Activated CD4-positive, alpha-beta T cell treated with anti-CD3 and anti-CD28 coated beads, Interleukin-2, amount 10 ng/mL, durations not matched to agents 24 days and 14 days (primary cell): ENCODE results near the gene WNT10A. TPM values are rescaled to one million over a fixed set of nuclear protein-coding genes. Genes with fewer than 3 reads are reported as not detected.
A peak's percentile ranks its signal among the peaks of the same experiment; 100 is the strongest.

Source experiments
- DNase-seq: peaks from one replicate; pipeline ENCODE4 v3.0.0; 2022
- H3K27ac Mint-ChIP-seq: one replicate; pipeline ENCODE4 v1.8.0; 2022; ENCODE audit warnings: mild to moderate bottlenecking, mixed read lengths
- H3K27me3 Mint-ChIP-seq: one replicate; pipeline ENCODE4 v1.8.0; 2022; ENCODE audit warnings: mixed read lengths
- H3K36me3 Mint-ChIP-seq: one replicate; pipeline ENCODE4 v1.8.0; 2022; ENCODE audit warnings: low read depth, mild to moderate bottlenecking, mixed read lengths
- H3K4me1 Mint-ChIP-seq: one replicate; pipeline ENCODE4 v1.8.0; 2021; ENCODE audit warnings: mixed read lengths
- H3K4me3 Mint-ChIP-seq: one replicate; pipeline ENCODE4 v1.8.0; 2022; ENCODE audit warnings: mild to moderate bottlenecking, moderate library complexity, mixed read lengths
- H3K9me3 Mint-ChIP-seq: one replicate; pipeline ENCODE4 v1.8.0; 2021; ENCODE audit warnings: mixed read lengths
- intact Hi-C: fragments of 100-400 bp; cut with micrococcal nuclease; formaldehyde crosslinking; loops from one replicate; pipeline ENCODE4 v1.15.1; 2023
- total RNA-seq: library from RNA; stranded (reverse); gene quantifications from 2 replicates; pipeline ENCODE4 v1.2.3, GENCODE V29; 2022

Gene WNT10A
- total RNA-seq, 1 donor from 2014 or later, result 0.12 TPM

DNA sequence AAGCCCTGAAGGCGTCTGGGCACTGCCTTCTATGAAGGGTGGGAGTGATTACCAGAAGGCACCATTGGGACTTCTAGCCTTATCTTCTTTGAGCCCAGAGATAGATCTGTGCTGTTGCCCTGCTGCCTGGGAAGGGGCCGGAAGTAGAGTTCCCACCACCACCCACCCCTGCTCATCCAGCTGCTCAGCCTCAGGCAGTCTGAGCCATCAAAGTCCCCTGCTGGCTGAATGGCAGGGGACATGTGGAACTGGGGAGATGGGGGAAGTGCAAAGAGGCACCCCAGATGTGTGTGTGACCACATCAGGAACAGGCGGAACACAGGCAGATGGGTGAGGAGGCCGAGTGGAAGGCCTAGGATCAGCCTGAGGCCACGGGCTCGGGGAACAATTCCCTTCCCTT is 3.3 kb upstream of the WNT10A start:
- no peaks in the 10 kb centered on the region for H3K36me3 Mint-ChIP-seq
- intact Hi-C loops, result loop anchor here (2.0 kb wide), 1 partner anchor 25 kb away; no protein-coding TSS in a partner anchor
- no peak overlapping the region for H3K4me3 Mint-ChIP-seq
- H3K9me3 Mint-ChIP-seq, result no peaks in the 10 kb centered on the region
- no peak for DNase-seq
- no peak overlapping the region for H3K27ac Mint-ChIP-seq
- peaks cover 27% of the 10 kb centered on the region for H3K4me1 Mint-ChIP-seq
- H3K27me3 Mint-ChIP-seq, result peaks cover 70% of the 10 kb centered on the region

DNA sequence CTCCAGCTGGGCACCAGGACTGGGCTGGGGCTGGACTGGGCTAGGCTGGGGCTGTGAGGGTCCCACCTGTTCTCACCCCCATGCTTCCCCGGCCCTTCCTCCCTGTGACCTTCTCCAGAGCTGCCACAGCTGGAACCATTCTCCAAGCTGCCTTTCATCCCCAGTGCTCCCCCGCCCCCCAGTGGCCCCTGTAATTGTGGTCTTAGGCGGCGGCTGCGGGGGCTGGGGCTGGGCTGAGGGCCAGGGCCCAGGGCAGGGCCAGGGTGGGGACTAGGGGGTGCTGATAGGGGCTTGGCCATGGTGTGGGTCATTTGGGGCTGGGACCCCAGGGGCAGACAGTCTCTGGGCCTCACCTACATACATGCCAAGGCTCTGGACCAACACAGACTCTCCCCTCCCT is 2.8 kb upstream of the WNT10A start:
- H3K4me1 Mint-ChIP-seq, result peaks cover 31% of the 10 kb centered on the region
- H3K27ac Mint-ChIP-seq, result no peak overlapping the region
- intact Hi-C loops, result loop anchor here (2.0 kb wide), 1 partner anchor 25 kb away; no protein-coding TSS in a partner anchor
- peaks cover 70% of the 10 kb centered on the region for H3K27me3 Mint-ChIP-seq
- DNase-seq, result no peak
- H3K36me3 Mint-ChIP-seq, result no peaks in the 10 kb centered on the region
- H3K4me3 Mint-ChIP-seq, result no peak overlapping the region
- H3K9me3 Mint-ChIP-seq, result no peaks in the 10 kb centered on the region

DNA sequence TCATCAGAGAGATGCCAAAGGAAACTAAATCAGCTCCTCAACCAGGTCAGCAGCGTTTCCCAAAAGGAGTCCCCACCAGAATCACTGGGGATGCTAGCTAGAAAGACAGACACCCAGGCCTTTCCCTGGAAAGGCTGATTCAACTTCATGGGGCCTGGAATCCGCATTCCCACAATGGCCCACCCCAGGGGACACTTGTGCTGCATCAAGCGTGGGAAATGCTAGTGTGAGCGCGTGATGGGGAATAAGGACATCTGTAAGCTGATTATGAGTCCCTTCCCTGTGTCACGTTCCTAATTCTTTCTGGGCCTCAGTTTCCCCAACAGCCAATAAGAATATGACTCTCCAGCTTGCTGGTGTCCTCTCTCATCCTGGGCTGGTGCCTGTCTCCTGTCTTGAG is 2.2 kb upstream of the WNT10A start:
- Mint-ChIP-seq H3K9me3 (no peaks in the 10 kb centered on the region), H3K4me1 (peaks cover 32% of the 10 kb centered on the region), H3K27me3 (peaks cover 69% of the 10 kb centered on the region), H3K36me3 (no peaks in the 10 kb centered on the region), H3K27ac (no peak overlapping the region), H3K4me3 (no peak overlapping the region)
- intact Hi-C loops, result no loop called here
- DNase-seq, result no peak

DNA sequence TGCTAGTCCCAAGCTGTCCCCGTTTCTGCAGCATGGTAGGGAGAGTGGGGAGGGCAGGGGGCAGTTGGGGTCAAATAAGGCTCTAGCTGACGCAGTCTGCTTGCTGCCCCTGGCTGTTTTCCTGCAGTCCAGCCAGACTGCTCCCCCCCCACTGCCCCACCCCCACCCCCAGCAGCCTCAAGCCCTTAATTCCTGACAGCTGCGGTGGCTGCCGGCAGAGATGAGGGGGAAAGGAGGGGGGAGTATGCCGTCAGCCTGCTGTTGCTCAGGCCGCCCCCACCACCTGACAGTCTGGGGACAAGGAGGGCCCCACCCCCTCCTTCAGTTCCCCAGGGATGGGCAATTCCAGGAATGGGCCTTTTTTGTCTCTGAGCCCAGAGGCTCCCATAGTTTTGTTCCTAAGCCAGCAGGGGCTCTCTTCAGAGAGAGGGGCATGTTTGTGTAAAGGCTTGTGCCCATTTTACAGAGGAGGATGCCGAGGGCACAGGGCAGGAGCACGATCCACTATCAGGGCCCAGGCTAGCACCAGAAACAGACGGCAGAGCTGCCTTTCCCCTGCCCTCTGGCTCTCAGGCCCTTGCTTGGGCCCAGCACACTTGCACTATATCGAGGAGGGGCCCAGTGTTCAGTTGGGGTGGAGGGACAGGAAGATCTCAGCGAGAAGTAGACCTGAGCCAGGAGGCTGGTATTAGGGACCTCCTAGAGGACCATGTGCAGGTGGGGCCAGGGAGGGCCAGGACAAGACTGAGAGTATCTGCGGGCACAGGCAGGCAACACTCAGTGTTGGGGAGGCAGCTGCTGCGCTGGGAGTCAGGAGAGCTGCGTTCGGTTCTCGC is 1.5 kb upstream of the WNT10A start:
- no peak for DNase-seq
- Mint-ChIP-seq H3K4me1 (peaks cover 32% of the 10 kb centered on the region), H3K4me3 (peak overlapping the region; percentile 83), H3K9me3 (no peaks in the 10 kb centered on the region), H3K36me3 (no peaks in the 10 kb centered on the region), H3K27me3 (peaks cover 71% of the 10 kb centered on the region), H3K27ac (no peak overlapping the region)
- intact Hi-C loops, result no loop called here

DNA sequence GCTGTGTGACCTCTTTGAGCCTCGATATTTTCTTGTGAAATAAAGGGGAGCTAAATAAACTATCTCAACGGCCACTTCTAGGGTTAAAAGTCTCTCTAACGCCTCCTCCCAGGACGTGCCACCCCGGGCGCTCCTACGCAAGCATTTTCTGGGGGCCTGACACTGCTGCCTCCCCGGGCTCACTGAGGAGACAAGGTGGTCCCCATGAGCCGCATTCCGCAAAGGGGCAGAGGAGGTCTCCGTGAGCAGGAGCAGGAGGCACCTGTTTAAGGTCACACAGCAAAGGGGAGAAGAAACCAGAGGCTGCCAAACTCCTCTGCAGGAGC is 913 bp upstream of the WNT10A start:
- intact Hi-C loops, result no loop called here
- Mint-ChIP-seq H3K4me1 (peaks cover 36% of the 10 kb centered on the region), H3K36me3 (no peaks in the 10 kb centered on the region), H3K27me3 (peaks cover 71% of the 10 kb centered on the region), H3K9me3 (no peaks in the 10 kb centered on the region), H3K4me3 (peak overlapping the region; percentile 83), H3K27ac (no peak overlapping the region)
- no peak for DNase-seq

DNA sequence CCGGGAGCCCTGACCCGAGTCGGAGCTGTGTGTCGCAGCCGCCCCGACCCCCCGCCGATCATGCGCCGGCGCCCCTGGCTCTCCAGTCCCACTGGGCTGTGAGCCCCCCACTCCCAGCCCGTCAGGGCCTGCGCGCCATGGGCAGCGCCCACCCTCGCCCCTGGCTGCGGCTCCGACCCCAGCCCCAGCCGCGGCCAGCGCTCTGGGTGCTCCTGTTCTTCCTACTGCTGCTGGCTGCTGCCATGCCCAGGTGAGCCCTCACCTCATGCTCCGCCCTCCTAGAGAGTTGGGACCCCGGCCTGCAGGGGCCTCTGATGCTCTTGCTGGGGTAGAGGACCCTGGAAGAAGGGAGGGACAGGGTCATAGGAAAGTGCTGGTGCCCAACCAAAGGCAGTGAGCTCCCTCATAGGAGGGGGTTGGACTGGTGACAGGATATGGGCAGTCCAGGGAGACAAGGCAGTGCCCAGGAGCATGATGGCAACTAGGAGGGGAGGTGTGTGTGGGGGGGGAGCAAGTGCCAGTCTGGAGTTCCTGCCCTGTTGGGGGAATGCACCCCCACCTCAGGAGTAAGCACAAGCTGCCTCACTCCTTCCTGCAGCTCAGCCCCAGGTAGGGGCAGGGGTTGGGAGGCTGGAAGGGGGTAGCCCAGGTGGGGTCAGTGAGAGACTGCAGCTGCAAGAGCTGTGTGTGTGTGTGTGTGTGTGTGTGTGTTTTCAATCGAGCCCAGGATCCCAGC is 375 bp downstream of the WNT10A start:
- Mint-ChIP-seq H3K36me3 (no peaks in the 10 kb centered on the region), H3K4me3 (peak overlapping the region; percentile 63), H3K27ac (peak overlapping the region; percentile 40), H3K9me3 (no peaks in the 10 kb centered on the region), H3K4me1 (peaks cover 37% of the 10 kb centered on the region), H3K27me3 (peaks cover 74% of the 10 kb centered on the region)
- intact Hi-C loops, result no loop called here
- no peak for DNase-seq

GRCh38 chr2:218881744-218882460 is 1.2 kb downstream of the WNT10A start:
- H3K9me3 Mint-ChIP-seq, result no peaks in the 10 kb centered on the region
- H3K4me3 Mint-ChIP-seq, result no peak overlapping the region
- intact Hi-C loops, result no loop called here
- peaks cover 72% of the 10 kb centered on the region for H3K27me3 Mint-ChIP-seq
- H3K27ac Mint-ChIP-seq, result no peak overlapping the region
- H3K36me3 Mint-ChIP-seq, result no peaks in the 10 kb centered on the region
- DNase-seq, result no peak
- H3K4me1 Mint-ChIP-seq, result peaks cover 37% of the 10 kb centered on the region

DNA sequence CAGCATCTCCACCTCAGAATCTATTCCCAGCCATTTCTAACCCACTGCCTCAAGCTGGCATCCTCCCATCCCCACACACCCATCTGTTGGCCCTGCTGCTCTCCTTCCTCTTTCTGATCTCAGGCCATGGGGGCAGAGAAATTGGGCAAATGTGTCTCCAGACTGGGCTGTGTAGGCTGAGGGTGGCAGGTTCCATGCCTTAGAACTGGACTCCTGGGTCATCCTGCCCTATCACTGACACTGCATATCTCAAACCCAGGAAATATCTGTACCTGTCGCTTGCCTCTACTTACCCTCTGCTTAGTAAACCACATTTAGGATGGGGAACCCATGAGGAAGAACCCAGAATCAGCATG is 1.8 kb downstream of the WNT10A start:
- Mint-ChIP-seq H3K4me1 (peaks cover 35% of the 10 kb centered on the region), H3K4me3 (no peak overlapping the region), H3K27ac (peak overlapping the region; percentile 48), H3K9me3 (no peaks in the 10 kb centered on the region), H3K36me3 (no peaks in the 10 kb centered on the region), H3K27me3 (peaks cover 72% of the 10 kb centered on the region)
- intact Hi-C loops, result no loop called here
- DNase-seq, result no peak

DNA sequence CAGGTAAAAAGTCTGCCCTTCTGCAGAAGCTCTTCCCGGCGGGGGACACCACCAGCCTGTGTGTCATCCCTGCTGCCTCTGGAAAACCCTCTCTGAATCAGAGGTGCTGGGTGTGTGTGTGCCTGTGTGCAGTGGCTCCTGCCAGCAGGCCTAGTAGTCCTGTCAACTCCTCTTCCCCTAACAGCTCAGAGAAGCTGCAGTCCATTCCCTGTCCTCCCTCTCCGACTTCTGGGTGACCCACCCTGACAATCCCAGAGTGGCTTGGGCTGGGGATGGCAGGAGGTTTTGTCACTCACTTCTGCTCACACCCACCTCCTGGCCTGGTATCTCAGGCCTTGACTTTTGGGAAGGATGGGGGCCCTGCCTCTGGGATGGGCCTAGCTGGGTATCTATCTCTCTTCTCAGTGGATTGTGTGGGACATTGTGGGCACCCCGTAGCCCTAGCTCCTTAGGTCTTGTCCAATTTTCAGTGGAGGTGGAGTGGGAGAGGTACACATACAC is 2.3 kb downstream of the WNT10A start:
- Mint-ChIP-seq H3K4me3 (no peak overlapping the region), H3K4me1 (peaks cover 36% of the 10 kb centered on the region), H3K27ac (no peak overlapping the region), H3K36me3 (no peaks in the 10 kb centered on the region), H3K9me3 (no peaks in the 10 kb centered on the region), H3K27me3 (peaks cover 75% of the 10 kb centered on the region)
- intact Hi-C loops, result no loop called here
- DNase-seq, result no peak

- Mint-ChIP-seq H3K36me3 (no peaks in the 10 kb centered on the region), H3K4me1 (peaks cover 37% of the 10 kb centered on the region), H3K27me3 (peaks cover 73% of the 10 kb centered on the region), H3K4me3 (no peak overlapping the region), H3K9me3 (no peaks in the 10 kb centered on the region), H3K27ac (no peak overlapping the region)
- intact Hi-C loops, result no loop called here
- DNase-seq, result no peak
Observed at GRCh38 chr2:218883491-218884490, 3.1 kb downstream of the WNT10A start.

DNA sequence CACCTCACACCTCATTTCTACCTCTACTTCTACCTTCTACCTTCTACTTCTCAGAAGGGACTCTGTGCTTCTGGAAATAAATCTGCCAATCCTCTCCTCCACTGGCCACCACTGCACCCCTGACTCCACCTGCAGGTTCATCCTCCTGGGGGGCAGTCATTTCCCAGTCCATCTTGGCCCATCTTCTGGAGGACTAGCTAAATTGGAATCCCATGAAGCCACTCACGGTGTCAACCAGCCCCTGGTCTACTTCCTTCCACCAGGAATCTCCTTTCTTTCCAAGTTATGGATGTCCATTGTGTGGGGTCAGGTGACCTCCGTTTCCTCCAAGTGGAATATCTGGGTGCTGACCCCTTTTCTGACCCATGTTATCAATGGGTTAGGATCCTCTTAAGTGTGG is 3.9 kb downstream of the WNT10A start:
- DNase-seq, result no peak
- intact Hi-C loops, result no loop called here
- no peaks in the 10 kb centered on the region for H3K9me3 Mint-ChIP-seq
- no peak overlapping the region for H3K27ac Mint-ChIP-seq
- H3K36me3 Mint-ChIP-seq, result no peaks in the 10 kb centered on the region
- H3K4me3 Mint-ChIP-seq, result peak overlapping the region; percentile 39
- H3K4me1 Mint-ChIP-seq, result peaks cover 33% of the 10 kb centered on the region
- peaks cover 75% of the 10 kb centered on the region for H3K27me3 Mint-ChIP-seq

- no peaks in the 10 kb centered on the region for H3K9me3 Mint-ChIP-seq
- no peak overlapping the region for H3K27ac Mint-ChIP-seq
- peaks cover 77% of the 10 kb centered on the region for H3K27me3 Mint-ChIP-seq
Observed at GRCh38 chr2:218885981-218886947, 5.6 kb downstream of the WNT10A start.

More at GRCh38 chr2:218885981-218886947, 5.6 kb downstream of the WNT10A start:
- Mint-ChIP-seq H3K4me3 (no peak overlapping the region), H3K4me1 (peaks cover 24% of the 10 kb centered on the region), H3K36me3 (no peaks in the 10 kb centered on the region)
- intact Hi-C loops, result no loop called here
- DNase-seq, result no peak
